Subcutaneous abdominal adipose tissue (tissue), 5 donors: ENCODE results near the gene DISP2.

Experiments used
- H3K27ac ChIP-seq: one replicate; pipeline ENCODE4 v1.7.0; 2013; ENCODE audit warnings: low read depth, mild to moderate bottlenecking, inconsistent platforms, low read length, moderate library complexity
- H3K27me3 ChIP-seq, 5 donors: one replicate each; pipeline ENCODE4 v1.7.0; 2013; ENCODE audit warnings: low read length in 5 of 5, inconsistent platforms in 1 of 5; ENCODE audit not compliant: control insufficient read depth in 5 of 5, insufficient read depth in 4 of 5
- H3K36me3 ChIP-seq, 5 donors: one replicate each; pipeline ENCODE4 v1.7.0; 2013; ENCODE audit warnings: low read length in 5 of 5; ENCODE audit not compliant: control insufficient read depth in 5 of 5, insufficient read depth in 5 of 5
- H3K4me1 ChIP-seq, 5 donors: one replicate each; pipeline ENCODE4 v1.7.0; 2013; ENCODE audit warnings: low read length in 5 of 5, mild to moderate bottlenecking in 3 of 5, moderate library complexity in 1 of 5; ENCODE audit not compliant: control insufficient read depth in 5 of 5, insufficient read depth in 5 of 5
- H3K4me3 ChIP-seq, 5 donors: one replicate each; pipeline ENCODE4 v1.7.0; 2013; ENCODE audit warnings: low read length in 5 of 5, low read depth in 1 of 5
- H3K9ac ChIP-seq, 5 donors: one replicate each; pipeline ENCODE4 v1.7.0; 2013; ENCODE audit warnings: low read length in 5 of 5, mild to moderate bottlenecking in 4 of 5, moderate library complexity in 3 of 5
- H3K9me3 ChIP-seq, 5 donors: one replicate each; pipeline ENCODE4 v1.7.0; 2013; ENCODE audit warnings: low read length in 5 of 5; ENCODE audit not compliant: control insufficient read depth in 5 of 5
- donor health status: healthy.
- donor health status: healthy.
- donor health status: healthy.
- donor health status: healthy.
- donor health status: healthy.

Gene DISP2

GRCh38 chr15:40360015-40360414, 2.0 kb downstream of the DISP2 start:
- Histone ChIP-seq H3K4me1 (peaks cover 0 to 13% (median 13%) of the 10 kb centered on the region in 5 donors), H3K9me3 (no peaks in the 10 kb centered on the region), H3K27ac (no peak overlapping the region), H3K27me3 (peaks cover 0 to 7% (median 0%) of the 10 kb centered on the region in 5 donors), H3K36me3 (no peaks in the 10 kb centered on the region), H3K9ac (no peak overlapping the region), H3K4me3 (no peak overlapping the region)

GRCh38 chr15:40361640-40362039, 3.6 kb downstream of the DISP2 start:
- H3K9me3 ChIP-seq = no peaks in the 10 kb centered on the region
- no peak overlapping the region for H3K27ac ChIP-seq
- H3K9ac ChIP-seq = no peak overlapping the region
- H3K27me3 ChIP-seq = peaks cover 0 to 7% (median 0%) of the 10 kb centered on the region in 5 donors
- no peak overlapping the region for H3K4me3 ChIP-seq
- peaks cover 0 to 16% (median 15%) of the 10 kb centered on the region in 5 donors for H3K4me1 ChIP-seq
- H3K36me3 ChIP-seq = no peaks in the 10 kb centered on the region

- no peaks in the 10 kb centered on the region for H3K36me3 ChIP-seq
- H3K4me3 ChIP-seq = no peak overlapping the region
- H3K4me1 ChIP-seq = peaks cover 0 to 24% (median 22%) of the 10 kb centered on the region in 5 donors
- no peak overlapping the region for H3K9ac ChIP-seq
- peaks cover 0 to 7% (median 0%) of the 10 kb centered on the region in 5 donors for H3K27me3 ChIP-seq
- H3K27ac ChIP-seq = no peak overlapping the region
- H3K9me3 ChIP-seq = no peaks in the 10 kb centered on the region
Measured at GRCh38 chr15:40363611-40364010, 5.6 kb downstream of the DISP2 start.

GRCh38 chr15:40364251-40364650, 6.2 kb downstream of the DISP2 start:
- Histone ChIP-seq H3K4me3 (no peak overlapping the region), H3K9me3 (no peaks in the 10 kb centered on the region), H3K9ac (no peak overlapping the region), H3K36me3 (no peaks in the 10 kb centered on the region), H3K27ac (no peak overlapping the region), H3K4me1 (peaks cover 0 to 20% (median 19%) of the 10 kb centered on the region in 5 donors), H3K27me3 (peaks cover 0 to 2% (median 0%) of the 10 kb centered on the region in 5 donors)

GRCh38 chr15:40365016-40365415, 7.0 kb downstream of the DISP2 start:
- H3K9ac ChIP-seq = no peak overlapping the region
- H3K4me1 ChIP-seq = peaks cover 0 to 20% (median 19%) of the 10 kb centered on the region in 5 donors
- H3K27ac ChIP-seq = no peak overlapping the region
- no peak overlapping the region for H3K4me3 ChIP-seq
- no peaks in the 10 kb centered on the region for H3K36me3 ChIP-seq
- H3K9me3 ChIP-seq = no peaks in the 10 kb centered on the region
- H3K27me3 ChIP-seq = no peaks in the 10 kb centered on the region

GRCh38 chr15:40365624-40366456, 7.8 kb downstream of the DISP2 start:
- peaks cover 0 to 20% (median 19%) of the 10 kb centered on the region in 5 donors for H3K4me1 ChIP-seq
- no peaks in the 10 kb centered on the region for H3K9me3 ChIP-seq
- H3K27me3 ChIP-seq = no peaks in the 10 kb centered on the region
- no peak overlapping the region for H3K9ac ChIP-seq
- H3K4me3 ChIP-seq = no peak overlapping the region
- H3K36me3 ChIP-seq = no peaks in the 10 kb centered on the region
- no peak overlapping the region for H3K27ac ChIP-seq

- Histone ChIP-seq H3K27me3 (no peaks in the 10 kb centered on the region), H3K9me3 (no peaks in the 10 kb centered on the region), H3K27ac (no peak overlapping the region), H3K9ac (no peak overlapping the region), H3K4me1 (peaks cover 0 to 20% (median 19%) of the 10 kb centered on the region in 5 donors), H3K36me3 (no peaks in the 10 kb centered on the region), H3K4me3 (peak overlapping the region in 2 of 5 donors; percentile 1 to 53)
Measured at GRCh38 chr15:40366457-40367370, 8.7 kb downstream of the DISP2 start.

GRCh38 chr15:40367371-40367685, 9.3 kb downstream of the DISP2 start:
- Histone ChIP-seq H3K36me3 (no peaks in the 10 kb centered on the region), H3K4me1 (peaks cover 0 to 20% (median 19%) of the 10 kb centered on the region in 5 donors), H3K27ac (no peak overlapping the region), H3K9ac (no peak overlapping the region), H3K9me3 (no peaks in the 10 kb centered on the region), H3K4me3 (peak overlapping the region in 4 of 5 donors; percentile 36 to 53 (median 50)), H3K27me3 (no peaks in the 10 kb centered on the region)

- peaks cover 1 to 25% (median 19%) of the 10 kb centered on the region in 5 donors for H3K4me1 ChIP-seq
- peak overlapping the region in 4 of 5 donors; percentile 36 to 53 (median 50) for H3K4me3 ChIP-seq
- no peak overlapping the region for H3K27ac ChIP-seq
- no peaks in the 10 kb centered on the region for H3K27me3 ChIP-seq
- no peaks in the 10 kb centered on the region for H3K36me3 ChIP-seq
- H3K9me3 ChIP-seq = no peaks in the 10 kb centered on the region
- H3K9ac ChIP-seq = peak overlapping the region in 1 of 5 donors; percentile 51
Measured at GRCh38 chr15:40367686-40368611, 9.9 kb downstream of the DISP2 start.
